RPMI8226 (cell line): ENCODE measurements around the gene GTF2A1.

Experiments
- DNase-seq: peaks from one replicate; pipeline ENCODE4 v3.0.0-alpha.2; 2015

Gene GTF2A1

DNA sequence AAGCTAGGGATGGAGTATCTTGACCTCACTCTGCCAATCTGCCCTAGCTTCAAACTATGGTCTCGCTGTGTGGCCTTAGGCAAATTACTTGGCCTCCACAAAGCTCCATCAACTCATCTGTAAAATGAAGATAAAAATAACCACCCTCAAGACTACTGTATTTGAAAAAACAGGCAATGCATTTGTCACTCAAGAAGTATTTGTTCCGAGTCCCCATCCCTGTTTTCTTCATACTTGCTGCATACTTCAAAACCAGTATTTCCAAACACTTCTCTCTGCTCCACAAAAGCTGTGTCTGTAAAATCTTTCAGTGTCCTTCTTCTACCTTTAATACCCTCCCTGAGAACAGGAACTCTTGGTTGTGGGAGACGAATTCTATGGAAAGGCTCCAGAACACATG lies 47.9 kb downstream of the GTF2A1 start:
- DNase-seq, result no peak

DNA sequence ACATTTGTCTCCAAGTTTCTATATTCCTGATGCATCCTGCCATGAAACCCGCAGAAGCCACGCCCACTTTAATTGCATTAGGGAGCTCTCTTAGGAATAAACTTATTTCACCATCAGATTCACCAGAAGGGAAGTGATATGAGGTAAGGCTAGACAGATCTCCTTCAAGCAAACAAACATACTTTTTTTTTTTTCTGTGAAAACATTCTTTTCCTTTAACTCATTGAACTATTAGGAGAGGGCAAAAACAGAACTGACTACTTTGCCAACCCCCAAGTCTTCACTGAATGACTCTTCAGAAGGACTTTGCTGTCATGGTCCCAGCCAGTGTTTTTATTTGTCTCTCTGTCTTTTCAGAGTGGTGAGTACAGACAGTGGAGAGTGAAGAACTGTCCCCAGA lies 48.4 kb downstream of the GTF2A1 start:
- DNase-seq, result no peak

DNA sequence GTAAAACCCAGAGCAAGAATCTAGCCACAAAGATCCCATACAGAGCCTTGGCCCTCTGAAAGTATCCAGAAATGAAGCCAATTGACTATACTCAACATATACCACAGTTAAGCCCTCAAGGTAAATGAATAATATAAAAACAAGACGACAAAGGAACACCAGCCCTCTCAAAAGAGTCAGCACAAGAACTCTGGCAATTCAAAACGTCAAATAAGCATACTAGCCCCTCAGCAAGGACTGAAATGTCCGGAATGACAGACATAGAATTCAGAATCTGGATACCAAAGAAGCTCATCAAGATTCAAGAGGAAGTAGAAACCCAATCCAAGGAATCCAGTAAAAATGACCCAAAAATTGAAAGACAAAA lies 49.9 kb downstream of the GTF2A1 start:
- no peak for DNase-seq

DNA sequence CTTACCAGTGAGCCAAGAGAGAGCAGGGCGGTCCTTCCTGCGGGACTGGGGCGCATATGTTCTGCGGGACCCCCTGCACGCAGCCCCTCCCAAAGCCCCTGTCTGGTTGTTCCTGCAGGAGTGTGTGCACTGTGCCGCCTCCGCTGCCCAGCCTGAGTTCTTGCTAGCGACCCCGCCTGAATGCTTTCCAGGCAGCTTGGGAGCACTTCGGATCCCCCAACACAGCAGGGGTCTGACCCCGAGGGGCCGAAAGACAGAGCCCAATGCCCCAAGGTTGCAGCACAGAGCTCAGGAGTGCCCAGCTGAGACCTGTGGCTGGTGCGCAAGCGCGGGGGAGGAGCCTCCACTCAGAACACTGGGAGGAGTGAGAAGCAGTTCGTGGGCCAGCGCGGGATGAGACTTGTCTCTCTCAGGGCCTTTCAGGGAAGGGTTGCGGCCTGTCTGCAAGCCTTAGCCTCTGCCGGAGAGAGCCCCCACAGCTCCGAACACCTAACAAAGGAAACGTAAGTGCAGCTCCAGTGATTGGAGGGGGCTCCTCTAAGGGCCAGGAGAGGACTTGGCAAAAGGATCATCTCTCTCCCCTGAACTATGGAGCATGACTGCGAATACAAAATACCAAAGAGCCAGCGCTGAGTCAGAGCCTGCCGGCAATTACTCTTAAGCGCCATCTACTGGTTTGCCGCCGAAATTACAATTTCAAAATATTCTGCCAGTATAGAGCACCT lies 50.5 kb downstream of the GTF2A1 start:
- DNase-seq, result peak; percentile 89

DNA sequence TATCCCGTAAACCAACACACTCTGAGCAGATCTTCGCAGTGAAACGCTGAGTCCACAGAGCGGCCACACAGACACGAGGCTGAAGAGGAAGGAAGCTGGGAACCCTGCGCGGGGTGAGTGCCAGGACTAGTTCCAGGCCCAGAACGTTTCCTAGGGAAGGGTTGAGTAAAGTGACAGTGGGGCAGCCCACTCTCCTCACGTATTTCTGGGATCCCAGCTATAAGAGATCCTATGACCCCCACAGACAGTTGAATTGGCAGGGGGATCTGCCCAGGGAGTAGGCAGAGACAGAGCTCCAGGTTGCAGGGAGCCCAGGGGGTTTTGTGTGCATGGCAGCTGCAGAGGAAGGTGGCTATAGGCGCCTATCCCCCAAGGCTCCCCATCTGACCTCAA lies 51.1 kb downstream of the GTF2A1 start:
- DNase-seq, result peak; percentile 62

DNA sequence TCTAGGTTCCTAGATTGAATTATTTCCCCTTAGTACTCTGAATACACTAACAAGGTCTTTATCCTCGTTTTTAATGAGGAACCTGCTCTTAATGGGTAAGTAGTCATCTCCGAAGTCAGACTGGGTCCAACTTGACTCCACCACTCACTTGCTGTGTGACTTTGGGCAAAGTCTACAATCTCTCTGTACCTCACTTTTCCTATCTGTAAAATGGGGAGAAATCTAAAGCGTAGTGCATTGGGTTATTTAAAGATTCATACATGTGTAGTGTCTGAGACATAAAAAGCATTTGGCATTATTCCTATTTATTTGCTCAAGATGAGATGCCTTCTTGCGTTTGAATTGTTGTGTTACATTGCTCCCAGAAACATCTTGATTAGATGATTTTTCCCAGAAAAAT lies 51.5 kb downstream of the GTF2A1 start:
- DNase-seq, result no peak

DNA sequence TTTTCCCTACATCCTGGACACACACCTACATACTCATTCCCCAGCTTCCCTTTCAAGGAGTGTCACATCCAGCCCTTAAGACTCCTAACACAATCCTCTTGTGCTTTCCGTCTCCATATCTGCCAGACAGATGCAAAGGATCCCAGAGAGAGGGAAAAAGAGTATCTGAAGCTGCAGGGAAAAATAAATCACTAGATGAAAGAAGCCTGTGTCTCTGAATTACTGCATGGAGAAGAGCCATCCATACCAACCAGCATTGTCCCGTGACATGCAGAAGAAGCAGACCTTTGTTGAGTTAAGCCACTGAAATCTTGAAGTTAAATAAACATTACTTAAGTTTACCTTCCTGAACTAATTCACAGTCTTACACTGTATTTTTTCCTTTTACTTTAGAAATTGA lies 54.6 kb downstream of the GTF2A1 start:
- no peak for DNase-seq

DNA sequence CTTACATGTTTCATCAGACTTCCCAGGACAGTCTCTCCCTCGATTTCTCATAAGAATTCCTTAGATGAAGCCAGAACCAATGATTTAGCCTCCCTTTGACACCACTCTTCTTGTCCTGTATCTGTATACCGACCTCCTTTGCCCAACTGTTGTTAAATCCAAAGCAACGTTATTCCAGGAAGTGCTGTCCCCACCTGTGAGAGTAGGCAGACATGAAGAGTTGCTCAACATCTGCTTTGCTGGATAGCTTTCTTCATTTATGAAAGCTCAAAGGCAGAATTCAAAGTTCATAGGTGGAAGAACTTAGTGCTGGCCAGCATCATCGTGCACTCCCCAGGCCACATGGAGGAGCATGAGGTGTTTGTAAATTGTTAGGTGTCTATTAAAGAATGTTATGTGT lies 55.6 kb downstream of the GTF2A1 start:
- DNase-seq, result no peak

DNA sequence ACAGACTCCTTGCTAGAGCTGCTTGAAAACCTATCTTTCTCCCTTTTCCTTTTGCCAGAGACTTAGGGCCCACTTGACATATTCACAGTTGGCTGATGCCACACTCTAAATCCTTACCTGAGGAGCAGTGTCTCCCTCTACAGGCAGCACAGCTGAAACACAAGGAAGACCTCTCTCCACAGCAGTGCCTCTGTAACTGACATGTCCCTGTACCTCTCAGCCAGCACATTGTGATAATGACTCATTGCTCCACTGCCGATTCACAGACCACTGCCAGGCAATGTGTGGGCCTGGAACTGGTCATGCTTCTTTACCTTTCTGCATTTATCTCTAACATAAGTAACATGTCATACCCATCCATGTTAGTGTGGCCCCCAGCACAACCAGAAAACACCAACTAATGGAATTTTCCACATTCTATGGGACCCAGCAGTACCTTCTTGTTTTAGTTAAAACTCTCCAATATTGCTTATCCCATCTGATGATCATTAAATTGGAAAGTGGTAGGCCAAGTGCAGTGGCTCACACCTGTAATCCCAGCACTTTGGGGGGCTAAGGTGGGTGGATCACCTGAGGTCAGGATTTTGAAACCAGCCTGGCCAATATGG lies 56.5 kb downstream of the GTF2A1 start:
- DNase-seq, result peak; percentile 33

DNA sequence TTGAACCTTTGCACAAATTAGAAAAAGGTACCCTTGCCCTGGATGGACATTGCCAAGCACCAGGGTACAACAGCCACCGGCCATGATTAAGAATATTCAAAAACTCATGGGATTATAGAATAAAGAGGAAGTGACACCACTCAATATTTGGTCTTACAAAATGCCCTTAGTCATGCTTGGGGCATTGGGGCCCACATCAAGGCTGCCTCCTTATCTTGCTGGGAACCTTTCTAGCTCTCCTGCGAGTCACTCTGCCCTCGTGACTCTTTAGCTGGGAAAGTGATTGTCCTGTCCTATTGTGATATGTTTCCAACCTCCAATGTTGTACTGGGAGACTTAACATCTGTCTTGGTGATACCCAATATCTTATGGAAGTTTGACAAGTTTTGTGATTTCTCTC lies 57.8 kb downstream of the GTF2A1 start:
- DNase-seq, result no peak

DNA sequence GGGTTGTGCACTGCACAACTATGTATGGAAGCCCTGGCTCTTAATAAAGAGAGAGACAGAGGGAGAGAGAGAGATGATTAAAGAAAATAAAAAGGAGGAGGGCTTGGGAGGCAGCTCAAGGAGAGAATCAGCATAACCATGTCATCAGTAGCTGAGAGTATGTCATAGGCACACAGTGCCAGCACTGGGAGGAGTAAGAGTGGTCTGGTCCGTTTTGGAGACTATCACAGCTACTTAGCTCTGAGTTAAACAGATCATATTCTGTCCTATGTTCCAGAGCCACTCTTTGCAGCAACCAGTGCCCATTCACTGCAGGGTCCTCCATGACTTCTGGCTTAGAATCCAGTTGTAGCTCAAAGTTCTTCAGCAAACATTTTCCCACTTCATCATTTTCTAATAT lies 59.0 kb downstream of the GTF2A1 start:
- no peak for DNase-seq

DNA sequence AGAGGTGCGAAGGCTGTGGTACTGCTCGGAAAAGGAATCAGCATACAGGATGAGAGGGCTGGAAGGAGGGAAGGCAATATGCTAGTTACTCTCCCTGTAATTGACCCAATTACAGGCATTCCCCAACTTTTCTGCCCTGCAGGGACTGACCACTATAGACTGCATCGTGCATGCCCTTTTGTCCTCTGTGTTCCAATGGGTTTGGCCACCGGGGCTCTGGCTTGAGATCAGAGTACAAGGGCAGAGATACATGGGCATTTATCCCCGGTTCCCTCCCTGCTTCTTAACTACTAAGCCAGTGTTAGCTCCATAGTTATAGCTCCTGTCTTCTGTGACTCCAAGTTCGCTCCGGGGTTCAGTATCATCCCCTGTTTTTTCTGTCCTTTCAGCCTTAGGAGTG lies 59.7 kb downstream of the GTF2A1 start:
- no peak for DNase-seq

DNA sequence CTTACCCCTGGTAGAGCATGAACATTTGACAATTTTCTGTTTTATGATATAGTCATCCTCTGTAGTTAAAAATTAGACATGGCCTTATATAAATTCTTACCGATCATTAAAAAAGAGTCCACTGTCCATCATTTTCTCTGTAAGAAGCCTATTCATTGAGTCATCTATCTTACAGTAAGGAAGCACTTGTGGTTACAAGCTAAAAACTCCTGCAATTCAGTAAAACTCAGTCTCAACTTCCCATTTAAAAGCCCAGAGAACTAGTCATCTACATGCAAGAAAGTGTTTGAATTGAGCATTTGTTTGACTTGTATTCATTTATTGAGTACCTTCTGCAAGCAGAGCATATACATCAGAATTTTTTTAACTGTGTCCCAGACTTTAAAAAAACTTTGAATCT lies 63.3 kb downstream of the GTF2A1 start:
- DNase-seq, result no peak

DNA sequence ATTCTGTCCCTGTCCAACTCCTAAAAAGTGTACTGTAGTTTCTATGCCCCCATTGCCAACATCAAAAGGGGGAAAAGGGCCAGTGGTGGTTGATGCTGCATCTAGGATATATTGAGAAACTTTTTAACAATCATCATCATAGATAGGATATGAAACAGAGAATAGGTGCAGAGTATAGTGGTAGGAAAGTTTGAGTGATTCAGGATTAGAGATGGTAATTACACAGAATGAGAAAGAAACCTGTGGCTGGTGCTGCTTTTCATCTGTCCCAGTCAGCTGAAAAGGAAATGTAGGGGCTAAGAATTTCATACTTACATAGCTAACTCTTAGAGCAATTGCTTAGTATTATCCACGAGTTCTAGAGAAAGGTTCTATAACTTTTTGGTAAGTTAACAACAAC lies 67.6 kb downstream of the GTF2A1 start:
- DNase-seq, result no peak

DNA sequence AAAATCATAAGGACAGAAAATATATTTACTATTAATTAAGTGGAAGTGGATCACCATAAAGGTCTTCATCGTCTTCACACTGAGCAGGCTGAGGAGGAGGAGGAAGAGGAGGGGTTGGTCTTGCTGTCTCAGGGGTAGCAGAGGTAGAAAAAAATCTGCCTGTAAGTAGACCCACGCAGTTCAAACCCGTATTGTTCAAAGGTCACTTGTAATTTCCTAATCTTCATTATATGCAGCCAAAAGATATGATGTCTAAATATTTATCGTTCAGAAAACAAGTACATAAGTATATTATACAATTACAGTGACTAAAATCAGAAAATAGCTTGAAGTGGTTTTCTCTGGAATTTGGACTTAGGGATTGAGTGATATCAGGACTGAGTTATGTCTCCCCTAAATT lies 72.1 kb downstream of the GTF2A1 start:
- DNase-seq, result no peak

DNA sequence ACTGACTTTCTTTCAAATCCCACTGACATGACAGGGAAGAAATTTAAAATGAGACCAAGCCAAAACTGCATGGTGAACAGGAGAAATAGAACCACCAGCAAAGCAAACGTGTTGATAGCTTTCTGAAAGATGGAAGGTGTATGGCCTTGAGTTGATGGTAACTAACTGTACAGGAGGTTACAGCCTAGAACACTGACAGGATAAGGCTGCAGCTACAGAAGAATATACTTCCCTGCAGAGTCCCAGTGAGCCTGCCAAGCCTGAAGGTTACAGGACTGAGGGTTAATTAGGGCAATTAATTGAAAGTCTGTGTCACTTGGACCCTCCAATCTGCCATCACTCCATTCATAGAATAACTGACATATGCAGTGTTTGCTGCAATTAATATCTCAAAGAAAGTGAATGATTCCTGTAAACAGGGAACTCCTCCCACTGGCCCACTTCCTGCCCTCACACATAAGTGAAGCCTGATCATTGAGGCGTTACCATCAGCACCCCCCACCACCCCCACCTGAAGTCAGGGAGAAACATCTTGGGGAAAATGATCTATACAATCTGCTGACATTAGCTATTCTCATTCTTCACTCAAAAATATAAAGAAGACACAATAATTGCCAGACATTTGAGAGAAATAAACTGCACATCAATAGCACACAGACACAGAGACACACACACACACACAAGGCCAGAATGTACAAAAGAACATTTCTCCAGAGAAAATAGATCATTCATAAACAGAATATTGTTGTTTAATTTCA lies 73.4 kb downstream of the GTF2A1 start:
- no peak for DNase-seq

DNA sequence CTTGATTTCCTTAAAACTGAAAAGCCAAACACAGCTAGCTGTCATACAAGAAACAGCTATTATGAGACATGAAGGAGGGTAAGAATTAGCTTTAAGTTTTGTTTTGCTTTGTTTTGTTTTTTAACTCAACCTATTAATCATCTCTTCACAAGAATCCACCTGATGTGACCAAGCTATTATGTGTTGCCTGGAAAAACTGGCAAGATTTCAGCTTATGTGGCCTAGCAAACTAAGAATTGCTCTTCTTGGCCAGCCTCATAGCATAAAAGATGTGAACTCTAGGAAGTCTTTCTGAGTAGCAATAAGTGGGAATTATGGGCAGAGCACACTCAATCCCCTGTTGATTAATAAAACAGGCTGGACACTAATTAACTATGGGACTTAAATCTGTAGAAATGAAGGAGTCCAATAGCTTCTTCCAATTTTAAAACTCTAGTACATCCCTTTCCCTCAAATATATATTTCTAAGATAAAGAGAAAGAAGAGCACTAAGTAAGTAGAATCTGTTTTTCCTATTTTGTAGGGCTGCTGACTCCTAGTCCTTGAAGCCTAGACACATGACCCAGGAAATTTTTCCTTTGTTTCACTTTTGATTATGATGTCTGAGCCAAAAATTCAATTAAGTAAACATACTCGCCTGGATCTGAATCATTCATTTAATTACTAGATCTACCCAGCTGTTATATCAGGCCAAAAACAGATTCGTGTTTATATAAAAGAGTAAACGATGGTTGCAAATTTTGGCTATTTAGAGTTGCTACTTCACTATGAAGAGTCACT lies 75.7 kb downstream of the GTF2A1 start:
- no peak for DNase-seq

DNA sequence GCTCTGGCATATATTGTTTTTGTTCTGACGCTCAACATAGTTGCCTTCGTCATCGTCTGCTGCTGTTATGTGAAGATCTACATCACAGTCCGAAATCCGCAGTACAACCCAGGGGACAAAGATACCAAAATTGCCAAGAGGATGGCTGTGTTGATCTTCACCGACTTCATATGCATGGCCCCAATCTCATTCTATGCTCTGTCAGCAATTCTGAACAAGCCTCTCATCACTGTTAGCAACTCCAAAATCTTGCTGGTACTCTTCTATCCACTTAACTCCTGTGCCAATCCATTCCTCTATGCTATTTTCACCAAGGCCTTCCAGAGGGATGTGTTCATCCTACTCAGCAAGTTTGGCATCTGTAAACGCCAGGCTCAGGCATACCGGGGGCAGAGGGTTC lies 77.0 kb downstream of the GTF2A1 start:
- DNase-seq, result no peak

DNA sequence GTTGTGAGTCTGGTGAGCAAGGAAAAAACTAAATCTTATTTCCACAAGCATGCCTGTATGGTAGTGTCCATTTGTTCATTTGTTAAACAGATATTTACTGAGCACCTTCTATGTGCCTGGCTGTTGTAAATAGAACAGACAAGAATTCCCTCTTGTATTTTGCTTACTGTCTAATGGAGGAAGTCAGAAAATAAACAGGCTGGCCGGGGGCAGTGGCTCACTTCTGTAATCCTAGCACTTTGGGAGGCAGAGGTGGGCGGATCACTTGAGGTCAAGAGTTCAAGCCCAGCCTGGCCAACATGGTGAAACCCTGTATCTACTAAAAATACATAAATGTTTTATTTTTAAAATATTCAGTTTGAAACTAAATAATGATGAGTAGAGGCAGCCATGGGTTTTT lies 79.3 kb downstream of the GTF2A1 start:
- no peak for DNase-seq

DNA sequence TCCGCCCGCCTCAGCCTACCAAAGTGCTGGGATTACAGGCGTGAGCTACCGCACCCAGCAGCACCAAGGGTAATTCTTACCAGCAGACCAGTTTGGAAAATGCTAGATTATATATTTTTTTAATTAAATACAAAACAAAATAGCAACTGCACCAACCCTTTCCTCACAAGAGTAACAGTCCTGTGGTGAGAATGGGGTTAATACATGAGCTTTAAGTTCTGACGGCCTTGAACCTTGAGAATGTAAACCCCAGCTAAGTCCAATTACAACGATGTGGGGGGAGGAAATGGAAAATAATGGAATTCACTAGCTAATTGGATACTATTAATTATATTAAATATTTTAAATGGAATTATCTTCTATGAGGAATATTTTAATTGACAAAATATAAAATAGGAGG lies 82.3 kb downstream of the GTF2A1 start:
- DNase-seq, result no peak

DNA sequence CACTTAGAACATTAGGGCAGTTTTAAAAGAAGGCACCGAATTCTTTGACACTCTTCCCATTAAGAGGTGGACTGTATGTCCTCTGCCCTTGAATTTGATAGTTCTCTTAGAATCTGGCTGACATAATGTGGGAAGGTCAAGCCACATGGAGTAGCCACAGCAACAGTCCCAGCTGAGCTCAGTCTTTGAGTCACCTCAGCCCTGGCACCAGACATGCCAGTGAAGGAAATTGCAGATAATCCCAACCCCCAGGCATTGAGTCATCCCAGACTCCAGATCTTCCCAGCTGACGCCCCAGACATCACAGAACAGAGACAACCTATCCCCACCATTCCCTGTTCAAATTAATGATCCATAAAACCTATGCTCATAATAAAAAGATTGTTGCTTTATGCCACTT lies 83.4 kb downstream of the GTF2A1 start:
- DNase-seq, result no peak

DNA sequence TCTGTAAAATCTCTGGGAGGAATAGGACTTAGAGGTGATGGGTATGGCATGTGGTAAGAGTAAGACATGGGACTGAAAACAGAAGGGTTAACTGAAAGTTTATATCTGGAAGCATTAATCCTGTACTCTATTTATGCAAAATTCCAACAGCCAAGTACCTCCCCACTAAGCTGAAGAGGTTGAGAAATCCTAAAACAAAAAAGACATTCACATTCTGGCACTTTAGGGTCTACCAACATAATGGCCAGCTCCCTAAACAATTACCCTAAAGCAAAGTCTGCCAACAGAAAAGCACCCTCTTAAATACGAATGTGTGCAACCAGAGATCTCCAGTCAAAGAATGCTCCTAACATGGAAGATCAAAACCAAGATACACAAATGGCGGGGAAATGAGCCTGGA lies 87.4 kb downstream of the GTF2A1 start:
- no peak for DNase-seq

DNA sequence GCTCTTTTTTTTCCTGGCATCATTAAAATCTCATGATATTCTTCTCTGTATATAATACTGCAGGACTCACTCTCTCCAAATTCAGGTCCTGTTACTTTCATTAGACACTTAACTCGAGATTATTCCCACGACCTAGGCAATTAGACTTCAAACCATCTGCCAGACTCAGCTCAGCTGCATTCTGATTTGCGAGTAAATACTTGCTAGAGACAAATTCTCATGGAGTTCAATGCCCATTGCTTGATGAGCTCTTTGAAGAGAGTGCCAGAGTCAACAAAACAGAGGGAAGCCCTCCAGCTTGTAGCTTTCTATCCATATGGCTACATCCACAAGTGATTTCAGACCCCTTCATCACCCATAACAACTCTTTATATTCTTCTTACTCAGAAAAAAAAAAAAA lies 88.3 kb downstream of the GTF2A1 start:
- no peak for DNase-seq

DNA sequence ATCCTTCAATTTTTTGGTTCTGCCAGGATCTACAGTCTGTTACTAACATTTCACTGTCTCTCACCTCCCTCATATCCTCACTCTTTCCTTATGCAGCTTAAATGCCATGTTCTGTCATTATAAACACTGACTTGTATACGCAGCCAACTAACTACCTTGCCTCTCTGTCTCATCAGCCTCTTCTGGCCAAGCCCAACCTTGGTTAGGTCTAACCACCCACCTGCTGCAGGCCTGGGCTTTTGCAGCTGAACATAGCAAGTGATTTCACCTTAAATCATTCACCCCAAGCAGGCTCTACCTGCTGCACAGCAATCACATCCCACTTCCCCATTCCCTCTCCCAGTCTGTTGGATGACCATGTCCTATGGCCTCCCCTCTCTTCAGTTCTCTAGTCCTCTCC lies 91.5 kb downstream of the GTF2A1 start:
- no peak for DNase-seq
